K562 (cell line): ENCODE measurements around the gene DDAH2. TPM values are rescaled to one million over a fixed set of nuclear protein-coding genes. Genes with fewer than 3 reads are reported as not detected.

Experiments
- E2F6 ChIP-seq, 2 experiments: IDR thresholded peaks; 2 replicates each; pipeline ENCODE4 v1.6.1; 2011; ENCODE audit warnings: borderline replicate concordance in 1 of 2, control low read depth in 1 of 2, low read depth in 1 of 2, low read length in 1 of 2, mild to moderate bottlenecking in 1 of 2, mixed read lengths in 1 of 2, moderate library complexity in 1 of 2; ENCODE audit not compliant: insufficient read depth in 1 of 2, insufficient read length in 1 of 2, poor library complexity in 1 of 2, severe bottlenecking in 1 of 2; ENCODE audit errors: extremely low read depth in 1 of 2
- HIVEP1 ChIP-seq: fragments of 250-450 bp; sonication (Bioruptor Pico); IDR thresholded peaks from 2 replicates; pipeline ENCODE4 v1.4.0; 2020; ENCODE audit warnings: mild to moderate bottlenecking
- MGA ChIP-seq: fragments of 450-650 bp; IDR thresholded peaks from 2 replicates; pipeline ENCODE4 v1.6.1; 2016; ENCODE audit warnings: mild to moderate bottlenecking, moderate library complexity
- POLR2H ChIP-seq: IDR thresholded peaks from 2 replicates; pipeline ENCODE4 v1.6.1; 2016; ENCODE audit warnings: missing genetic modification characterization, low read depth, mild to moderate bottlenecking, control low read depth, missing compliant biosample characterization, moderate library complexity
- SAP30 ChIP-seq: fragments of 200-600 bp; sonication (generic); IDR thresholded peaks from 2 replicates; pipeline ENCODE4 v1.6.1; 2012; ENCODE audit warnings: borderline replicate concordance, low read depth, mild to moderate bottlenecking, moderate library complexity, low read length, control low read depth, inconsistent platforms; ENCODE audit not compliant: insufficient read depth, poor library complexity, severe bottlenecking
- SLC30A9 ChIP-seq: fragments of 250-450 bp; sonication (Bioruptor Pico); IDR thresholded peaks from 2 replicates; pipeline ENCODE4 v1.8.0; 2022; ENCODE audit warnings: mild to moderate bottlenecking, moderate library complexity
- TCF7L2 ChIP-seq: fragments of 150-350 bp; IDR thresholded peaks from 2 replicates; pipeline ENCODE4 v1.6.1; 2016; ENCODE audit warnings: low read depth, mild to moderate bottlenecking, low read length, moderate library complexity
- ZBTB43 ChIP-seq: sonication (generic); formaldehyde crosslinking; IDR thresholded peaks from 2 replicates; pipeline ENCODE4 v1.8.0; 2023; ENCODE audit warnings: mild to moderate bottlenecking, missing genetic modification reagents
- ZNF217 ChIP-seq: sonication (generic); formaldehyde crosslinking; IDR thresholded peaks from 2 replicates; pipeline ENCODE4 v1.8.0; 2022; ENCODE audit warnings: mild to moderate bottlenecking, missing genetic modification reagents
- ZNF512 ChIP-seq: IDR thresholded peaks from 2 replicates; pipeline ENCODE4 v1.6.1; 2016; ENCODE audit warnings: missing genetic modification characterization, missing compliant biosample characterization
- polyA plus RNA-seq, 8 experiments: library from polyadenylated mRNA; depleted of rRNA in 4 of 8; stranded (reverse) in 5 of 8; unstranded in 3 of 8; fragments of >200 nt; fragmentation: Nextera tagmentation in 2 of 8; fragmentation: Illumina TruSeq in 1 of 8; extraction: Ambion mirVana in 2 of 8; extraction: Trizol in 1 of 8; gene quantifications; 2 replicates each; pipeline versions ENCODE4 v1.2.1 to v1.2.3, GENCODE V29; 2011 to 2014; ENCODE audit warnings: inconsistent platforms in 1 of 8, missing spikeins in 1 of 8
- total RNA-seq, 7 experiments: library from RNA; depleted of rRNA in 6 of 7; stranded (reverse); fragments of >200 nt in 6 of 7; fragmentation: Illumina TruSeq in 2 of 7; extraction: Trizol in 2 of 7; gene quantifications; 2 replicates each; pipeline versions ENCODE4 v1.2.1 to v1.2.3, GENCODE V29; 2011 to 2021; ENCODE audit warnings: low replicate concordance in 1 of 7

The DDAH2 gene
- total and polyA plus RNA-seq, 9 of the 15 experiments (the other 6 are each of a cell fraction or from before 2014, with no cell fraction given), result 1.8 to 45.4 (median 21.4) TPM

GRCh38 chr6:31776989-31777666, 48.0 kb upstream of the DDAH2 start, which contains the start of gene VWA7 (continued):
- TF ChIP-seq POLR2H (tag) (no peak), MGA (no peak), ZBTB43 (CRISPR knock-in tag) (peak; percentile 66; the same call in 1 of the 2 replicates), SLC30A9 (no peak), TCF7L2 (peak; percentile 63), HIVEP1 (CRISPR knock-in tag) (peak; percentile 76; the same call in 1 of the 2 replicates), E2F6 (IDR thresholded peaks at IDR 0.05; ENCODE audit: borderline replicate concordance in 1 of 2, extremely low read depth in 1 of 2, insufficient read depth in 1 of 2, insufficient read length in 1 of 2, low read depth in 1 of 2, low read length in 1 of 2, poor library complexity in 1 of 2, severe bottlenecking in 1 of 2) (peak; percentile 40 to 57), ZNF217 (CRISPR knock-in tag) (no peak), ZNF512 (tag) (no peak), SAP30 (no peak)
